ENCODE results near the gene KIRREL3. TPM values are rescaled to one million over a fixed set of nuclear protein-coding genes. Genes with fewer than 3 reads are reported as not detected.

Gene KIRREL3
- total and polyA plus RNA-seq, 2 donors (not counting 3 experiments of a cell fraction or from before 2014, with no cell fraction given), result not detected

- Histone ChIP-seq H3K36me3 (ENCODE audit: control insufficient read depth in 2 of 2, extremely low read depth in 1 of 2, insufficient read depth in 2 of 2, low read length in 2 of 2) (no peaks in the 10 kb centered on the region), H3K9ac (replicated peaks; ENCODE audit: extremely low read depth, insufficient read depth, low read length) (peak overlapping the region; percentile 75), H3K27me3 (ENCODE audit: control insufficient read depth in 2 of 2, insufficient read depth in 2 of 2, low read length in 2 of 2) (no peaks in the 10 kb centered on the region), H3K4me3 (replicated peaks in 1 of 3; ENCODE audit: insufficient read depth in 1 of 3, low read depth in 1 of 3, low read length in 3 of 3) (peak overlapping the region in 1 of 3 experiments; percentile 28), H2AFZ (ENCODE audit: low read depth, low read length) (peak overlapping the region; percentile 92), H3K9me1 (replicated peaks; ENCODE audit: control insufficient read depth, extremely low read depth, insufficient read depth, low read length) (no peaks in the 10 kb centered on the region), H4K20me1 (replicated peaks; ENCODE audit: control insufficient read depth, extremely low read depth, insufficient read depth, low read length) (no peaks in the 10 kb centered on the region), H3K4me2 (ENCODE audit: insufficient read depth, low read length) (peak overlapping the region; percentile 69), H3K9me3 (replicated peaks; ENCODE audit: control insufficient read depth, insufficient read depth, low read length) (no peaks in the 10 kb centered on the region), H3K4me1 (ENCODE audit: control insufficient read depth, extremely low read depth, insufficient read depth, low read length) (peaks cover 11% of the 10 kb centered on the region), H3K27ac (ENCODE audit: insufficient read depth, low read depth, low read length) (peak overlapping the region; percentile 82), H3K79me2 (ENCODE audit: control insufficient read depth, insufficient read depth, low read length) (no peaks in the 10 kb centered on the region)
- TSS peak; percentile 96 for BruUV-seq (replicated peaks)
- DNase-seq (ENCODE audit: low read depth, low spot score), result peak; percentile 99
- no peak for TF ChIP-seq MYC (IDR thresholded peaks at IDR 0.05; ENCODE audit: low read depth, low read length)
- TF ChIP-seq POLR2A (IDR thresholded peaks at IDR 0.05; ENCODE audit: low read depth, low read length), result no peak
- no peak for TF ChIP-seq MAX (IDR thresholded peaks at IDR 0.05; ENCODE audit: insufficient read depth, insufficient read length)
- TF ChIP-seq CTCF (IDR thresholded peaks at IDR 0.05; ENCODE audit: extremely low read depth in 1 of 2, insufficient read depth in 1 of 2, low read depth in 1 of 2, low read length in 2 of 2), result no peak
- TF ChIP-seq EZH2 (IDR thresholded peaks at IDR 0.05; ENCODE audit: borderline replicate concordance, low read depth, low read length, severe bottlenecking), result no peak
- TF ChIP-seq GATA2 (IDR thresholded peaks at IDR 0.05; ENCODE audit: insufficient read depth, insufficient read length, low read depth, low read length), result no peak
- peak; percentile 64 for TF ChIP-seq FOS (IDR thresholded peaks at IDR 0.05; ENCODE audit: borderline replicate concordance, insufficient read depth, low read length)
- peak; percentile 59 for TF ChIP-seq POLR2AphosphoS5 (IDR thresholded peaks at IDR 0.05; ENCODE audit: insufficient read depth, low read depth, low read length)
- peak; percentile 72 for TF ChIP-seq JUN (IDR thresholded peaks at IDR 0.05; ENCODE audit: borderline replicate concordance, insufficient read depth, insufficient read length, low read depth)
- CTCF ChIA-PET, result interaction anchor here (0.6 to 1.5 kb wide), 11 partner anchors 9 to 404 kb away, joined by 3 to 17 read pairs (median 4); no protein-coding TSS in a partner anchor
- peak; percentile 100 for FAIRE-seq
- dilution Hi-C loops (cut with MboI; ENCODE audit: extremely low pct_ligation_motif_present, low sequenced_read_pairs) (no loop called here), intact Hi-C loops (cut with micrococcal nuclease) (loop anchor here (5.0 kb wide), 3 partner anchors 144 to 524 kb away; partner anchors contain the start of genes CDON and DCPS)
- POLR2A ChIA-PET, result no interaction called here
Observed at GRCh38 chr11:126585774-126586491, 414.6 kb downstream of the KIRREL3 start.

Measured in endothelial cell of umbilical vein (primary cell).